HG02798 (cell line): ENCODE data around the gene SPINK1.
"Not testable (repeated sequence)": the region's sequence is repeated elsewhere in the genome, so short reads cannot be mapped to it uniquely, and the experiment has no call there.

Source experiments
- ATAC-seq: cut with Tn5 transposase; IDR thresholded peaks from one replicate; pipeline ENCODE4 v1.9.1; 2021; ENCODE audit warnings: mild to moderate bottlenecking; ENCODE audit not compliant: unreplicated experiment, poor library complexity

Gene SPINK1

DNA sequence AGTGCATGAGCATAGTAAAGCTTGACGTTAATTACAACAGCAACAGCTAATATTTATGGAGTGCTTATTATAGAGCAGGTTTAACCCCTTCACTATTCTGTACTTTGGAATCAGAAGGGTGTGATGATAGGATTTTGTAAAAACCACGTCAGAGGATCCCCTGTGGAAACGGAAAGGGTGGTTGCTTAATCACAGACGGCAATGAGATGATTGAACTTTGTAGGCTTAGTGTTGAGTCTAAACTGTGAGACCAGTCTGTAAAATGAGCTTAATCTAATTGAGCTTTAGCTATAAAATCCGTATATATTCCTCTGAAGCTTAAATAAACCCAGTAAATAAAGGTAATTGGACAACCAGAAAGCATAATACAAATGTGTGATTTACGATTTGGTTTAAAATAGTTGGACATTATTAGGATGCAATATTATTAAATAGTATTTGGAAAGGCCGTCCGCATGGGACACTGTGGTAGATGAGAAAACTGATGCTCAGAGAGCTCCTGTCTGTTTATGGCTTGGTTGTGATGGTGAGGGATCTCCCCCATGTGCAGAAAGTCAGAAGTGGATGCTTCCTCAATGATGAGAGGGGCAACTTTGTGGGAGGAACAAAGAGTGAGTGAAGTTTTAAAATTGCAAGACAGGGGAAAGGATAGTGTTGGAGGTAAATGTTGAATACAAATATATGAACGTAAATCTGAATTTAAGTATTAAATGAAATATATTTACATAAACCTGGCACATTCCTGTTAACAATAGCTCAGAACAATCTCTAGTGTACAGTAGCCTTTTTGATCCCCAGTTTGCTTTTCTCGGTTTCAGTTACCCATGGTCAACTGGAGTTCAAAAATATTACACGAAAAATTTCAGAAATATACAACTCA is 23.7 kb upstream of the SPINK1 start:
- ATAC-seq, result no peak

DNA sequence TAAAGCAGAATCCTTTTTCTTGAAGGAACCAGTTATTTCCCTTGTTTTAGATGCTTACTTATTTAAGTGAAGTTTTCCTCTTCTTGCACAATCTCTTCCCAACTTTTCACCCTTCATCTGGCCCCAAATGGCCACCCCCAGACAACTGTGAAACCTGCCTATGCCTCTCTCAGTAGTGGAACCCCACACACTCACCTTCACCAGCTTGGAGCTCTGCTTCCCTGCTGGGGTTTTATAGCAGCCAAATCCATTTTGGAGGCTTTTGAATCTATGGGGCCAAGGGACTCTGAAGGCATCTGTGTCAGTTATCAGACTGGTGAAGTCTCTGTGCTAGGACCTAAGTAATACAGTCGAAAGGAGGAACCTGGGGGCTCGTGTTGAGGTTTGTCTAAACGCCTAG is 22.9 kb upstream of the SPINK1 start:
- ATAC-seq, result no peak

GRCh38 chr5:147853372-147853987 is 22.0 kb upstream of the SPINK1 start:
- ATAC-seq, result no peak

GRCh38 chr5:147852365-147852764 is 20.9 kb upstream of the SPINK1 start:
- no peak for ATAC-seq

GRCh38 chr5:147851578-147851977 is 20.1 kb upstream of the SPINK1 start:
- ATAC-seq, result no peak

DNA sequence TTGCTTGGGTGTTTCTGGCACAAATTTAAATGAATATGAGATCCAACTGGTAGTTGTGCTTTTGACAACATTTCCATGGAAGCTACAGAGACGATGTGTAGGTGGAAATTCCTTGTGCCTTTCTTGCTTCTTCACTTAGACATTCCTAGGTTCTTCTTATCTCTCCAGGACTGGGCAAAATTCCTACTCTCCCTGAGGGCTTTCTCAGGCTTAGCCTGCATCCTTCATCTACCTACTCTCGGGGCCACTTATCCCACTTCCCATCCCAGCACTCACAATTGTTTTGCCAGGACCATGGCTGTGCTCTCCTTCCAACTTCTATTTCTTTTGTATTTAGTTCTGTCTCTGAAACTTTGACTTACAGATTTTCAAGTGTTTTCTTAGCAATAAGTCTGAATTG is 17.8 kb upstream of the SPINK1 start:
- no peak for ATAC-seq

- ATAC-seq, result no peak
These were observed 14.1 kb upstream of the SPINK1 start for GRCh38 chr5:147845618-147846017.

DNA sequence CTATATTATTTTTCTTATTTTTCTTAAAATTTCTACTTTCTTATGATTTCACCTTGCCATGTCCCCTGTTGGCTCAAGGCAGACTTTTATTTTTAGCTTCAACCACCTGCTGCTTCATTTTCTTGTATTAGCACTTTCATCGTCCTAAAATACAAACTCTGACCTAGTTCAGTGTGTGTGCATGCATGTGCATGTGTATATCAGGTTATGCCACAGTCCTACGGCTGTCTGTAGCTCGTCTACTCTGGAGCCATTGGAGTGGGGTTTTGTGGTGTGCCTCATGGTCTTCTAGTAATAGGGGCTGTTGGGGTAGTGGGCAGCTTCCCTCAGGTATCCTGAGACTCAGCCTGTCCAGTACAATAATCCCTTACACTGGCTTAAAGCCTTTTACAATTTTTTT is 13.4 kb upstream of the SPINK1 start:
- no peak for ATAC-seq

DNA sequence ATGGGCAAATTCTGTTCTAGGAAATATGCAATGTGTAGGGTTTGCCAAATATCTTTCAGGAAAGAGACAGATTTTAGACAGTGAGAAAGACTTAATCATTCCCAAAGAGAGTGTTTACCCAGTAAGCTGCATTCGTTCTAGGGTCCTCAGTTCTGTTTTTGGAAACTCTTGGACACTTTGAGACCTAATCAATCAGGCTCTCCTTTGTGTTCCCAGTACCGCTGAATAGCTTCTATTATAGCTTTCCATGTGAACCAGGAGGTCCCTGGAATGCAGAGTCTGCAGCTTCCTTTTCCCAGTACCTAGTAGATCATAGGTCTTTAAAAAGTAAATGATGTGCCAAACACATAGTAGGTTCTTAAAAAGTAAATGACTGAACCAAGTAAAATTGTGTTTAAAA is 11.4 kb upstream of the SPINK1 start:
- ATAC-seq, result no peak

GRCh38 chr5:147836439-147836838 is 5.0 kb upstream of the SPINK1 start:
- ATAC-seq, result no peak

GRCh38 chr5:147835386-147835798 is 3.9 kb upstream of the SPINK1 start:
- no peak for ATAC-seq

DNA sequence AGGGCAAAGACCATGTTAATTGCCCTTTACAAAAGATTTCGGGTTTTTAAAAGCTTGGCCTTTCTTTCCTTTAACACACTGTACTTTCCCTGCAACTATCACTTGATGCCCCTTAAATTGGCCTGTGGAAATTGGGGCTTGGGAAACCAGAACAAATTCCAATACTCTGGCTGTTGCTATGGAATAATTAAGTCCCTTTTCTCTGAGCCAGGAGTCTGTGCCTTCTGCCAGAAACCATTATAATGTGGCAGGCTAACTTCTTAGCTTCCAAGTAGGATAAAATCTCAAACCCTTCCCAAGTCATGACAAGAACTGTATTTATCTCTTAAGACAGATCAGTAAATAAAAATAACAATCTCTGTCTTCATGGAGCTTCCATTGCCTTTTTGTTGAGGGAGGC is 1.1 kb upstream of the SPINK1 start:
- no peak for ATAC-seq

DNA sequence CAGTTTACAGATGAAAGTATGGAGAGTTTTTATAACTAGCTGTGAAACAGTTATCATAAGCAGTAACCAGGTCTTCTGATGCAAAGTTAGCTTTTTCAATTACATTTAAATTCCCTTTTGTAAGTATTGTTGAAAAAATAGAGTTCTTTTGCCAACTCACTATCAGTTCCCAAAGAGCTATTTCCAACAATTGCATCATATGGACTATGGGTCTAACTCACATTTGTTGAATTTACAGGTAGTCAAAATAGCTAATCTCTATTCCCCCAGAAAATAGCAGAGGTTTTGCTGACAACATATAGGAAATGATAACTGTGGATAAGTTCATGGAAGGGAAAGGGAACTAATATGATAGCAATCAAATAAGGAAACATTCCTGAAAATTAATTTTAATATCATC is 1.4 kb downstream of the SPINK1 start:
- ATAC-seq, result no peak

GRCh38 chr5:147827017-147827416 is 4.5 kb downstream of the SPINK1 start:
- not testable (repeated sequence) for ATAC-seq

DNA sequence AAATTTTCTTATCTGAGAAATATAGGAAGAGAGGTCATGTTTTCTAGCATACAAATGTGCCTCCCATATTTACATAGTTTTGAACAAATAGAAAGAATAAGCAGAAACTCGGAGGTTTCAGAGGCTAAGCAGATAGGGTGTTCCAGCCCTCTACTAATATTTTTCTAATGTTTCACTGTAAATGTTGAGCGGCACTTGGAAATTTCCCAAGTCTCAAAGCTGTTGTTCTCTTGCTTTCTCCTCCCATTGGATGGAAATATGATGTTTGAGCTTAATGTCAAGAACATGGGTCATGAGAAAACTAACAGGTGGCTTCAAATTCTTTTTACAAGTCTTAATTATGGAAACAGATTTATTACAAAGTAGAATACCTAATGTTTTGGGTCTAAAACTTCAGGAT is 5.1 kb downstream of the SPINK1 start:
- no peak for ATAC-seq

DNA sequence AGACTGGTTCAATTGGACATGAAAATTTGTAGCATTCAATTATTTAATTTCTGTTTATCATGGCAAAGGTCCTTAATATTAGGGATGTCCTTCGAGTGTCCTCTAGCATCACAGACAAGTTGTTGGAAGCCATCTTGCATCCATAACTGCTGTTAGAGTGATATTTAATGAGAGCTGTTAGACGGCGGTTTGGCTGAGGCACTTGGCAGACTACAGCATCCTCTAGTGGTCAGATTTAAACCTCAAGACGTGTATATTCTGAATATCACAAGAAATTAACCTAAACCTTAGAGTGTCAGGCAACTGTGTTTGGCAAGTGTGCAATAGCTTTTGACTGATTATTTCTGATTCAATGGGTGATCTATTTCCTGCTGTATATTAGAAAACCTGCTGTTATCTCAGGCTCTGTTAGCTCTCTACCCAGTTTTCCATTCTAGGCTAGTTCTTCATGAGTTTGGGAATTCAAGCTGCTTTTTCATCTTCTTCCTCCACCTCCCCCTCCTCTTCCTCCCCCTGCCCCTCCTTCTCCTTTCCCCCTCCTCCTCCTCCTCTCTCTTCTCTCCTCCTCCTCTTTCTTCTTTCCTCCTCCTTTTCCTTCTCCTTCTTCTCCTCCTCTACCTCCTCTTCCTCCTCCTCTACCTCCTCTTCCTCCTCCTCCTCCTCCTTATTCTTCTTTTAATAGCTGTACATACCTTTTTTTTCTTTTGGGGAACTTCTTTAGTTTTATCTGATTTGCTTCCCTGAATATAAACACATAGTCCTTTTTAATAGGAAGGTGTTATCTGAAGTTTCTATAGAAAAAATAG is 8.6 kb downstream of the SPINK1 start:
- peak; percentile 89 for ATAC-seq

DNA sequence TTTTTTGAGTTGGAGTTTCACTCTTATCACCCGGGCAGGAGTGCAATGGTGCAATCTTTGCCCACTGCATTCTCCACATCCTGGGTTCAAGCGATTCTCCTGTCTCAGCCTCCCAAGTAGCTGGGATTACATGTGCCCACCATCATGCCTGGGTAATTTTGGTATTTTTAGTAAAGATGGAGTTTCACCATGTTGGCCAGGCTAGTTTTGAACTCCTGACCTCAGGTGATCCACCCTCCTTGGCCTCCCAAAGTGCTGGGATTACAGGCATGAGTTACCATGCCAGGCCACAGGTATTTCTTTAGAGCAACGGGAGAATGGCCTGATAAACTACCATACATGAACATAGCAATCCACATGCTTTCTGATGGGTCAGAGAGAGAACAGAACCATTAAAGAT is 9.2 kb downstream of the SPINK1 start:
- not testable (repeated sequence) for ATAC-seq

DNA sequence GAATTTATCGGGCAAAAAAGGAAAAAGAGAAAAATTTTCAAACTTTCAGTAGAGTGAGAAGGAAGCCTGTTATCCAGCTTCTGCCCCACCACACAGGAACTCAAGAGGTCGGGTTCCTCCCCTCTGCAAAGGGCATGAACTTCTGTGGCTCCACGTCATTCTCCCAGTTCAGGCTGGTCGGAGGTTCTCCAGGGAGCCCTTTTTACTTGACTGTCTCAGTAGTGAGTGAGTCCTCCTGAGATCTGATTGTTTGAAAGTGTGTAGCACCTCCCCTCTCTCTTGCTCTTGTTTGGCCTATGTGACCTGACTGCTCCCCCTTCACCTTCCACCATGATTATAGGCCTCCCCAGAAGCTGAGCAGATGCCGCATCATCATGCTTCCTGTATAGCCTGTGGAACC is 9.7 kb downstream of the SPINK1 start:
- ATAC-seq, result no peak

- no peak for ATAC-seq
These were observed 12.2 kb downstream of the SPINK1 start for GRCh38 chr5:147819261-147819770.

GRCh38 chr5:147818290-147818689 is 13.2 kb downstream of the SPINK1 start:
- no peak for ATAC-seq

GRCh38 chr5:147813696-147814095 is 17.8 kb downstream of the SPINK1 start:
- no peak for ATAC-seq
